ENCODE results near the gene MPHOSPH10.

Gene MPHOSPH10

GRCh38 chr2:71190656-71191569, 60.5 kb downstream of the MPHOSPH10 start:
- TF ChIP-seq ZFX (IDR thresholded peaks at IDR 0.05) (no peak), CTCF (conservative IDR thresholded peaks at IDR 0.05) (peak; percentile 39)
- no peak overlapping the region for H3K27ac ChIP-seq

GRCh38 chr2:71191570-71191943, 61.1 kb downstream of the MPHOSPH10 start:
- no peak overlapping the region for H3K27ac ChIP-seq
- TF ChIP-seq ZFX (IDR thresholded peaks at IDR 0.05) (no peak), CTCF (conservative IDR thresholded peaks at IDR 0.05) (no peak)

Measured in C4-2B (cell line).